RWPE2 (cell line): Measurements from ENCODE around the gene SMC1B.

Experiments
- ATAC-seq: fragments of 200-7000 bp; cut with Tn5 transposase; 3 replicates; pipeline ENCODE4 v1.9.1; 2021; ENCODE audit warnings: low read depth
- DNase-seq: peaks from one replicate; pipeline ENCODE4 v3.0.0-alpha.2; 2020; ENCODE audit warnings: low spot score
- H3K27ac ChIP-seq: fragments of 450-650 bp; 2 replicates; pipeline ENCODE4 v1.5.1; 2017; ENCODE audit warnings: mild to moderate bottlenecking; ENCODE audit not compliant: poor library complexity, severe bottlenecking
- H3K27me3 ChIP-seq: fragments of 250-450 bp; sonication (Bioruptor Pico); 2 replicates; pipeline ENCODE4 v1.5.1; 2021; ENCODE audit warnings: mild to moderate bottlenecking, moderate library complexity; ENCODE audit not compliant: insufficient read depth, poor library complexity, severe bottlenecking
- H3K36me3 ChIP-seq: fragments of 250-450 bp; sonication (Bioruptor Pico); 2 replicates; pipeline ENCODE4 v1.5.1; 2020; ENCODE audit warnings: low read depth, mild to moderate bottlenecking, moderate library complexity
- H3K4me1 ChIP-seq: fragments of 250-450 bp; sonication (Bioruptor Pico); 2 replicates; pipeline ENCODE4 v1.5.1; 2021; ENCODE audit warnings: mild to moderate bottlenecking, moderate library complexity; ENCODE audit not compliant: insufficient read depth, poor library complexity, severe bottlenecking
- H3K4me3 ChIP-seq: fragments of 250-450 bp; sonication (Bioruptor Pico); 2 replicates; pipeline ENCODE4 v1.5.1; 2021; ENCODE audit warnings: mild to moderate bottlenecking, moderate library complexity; ENCODE audit not compliant: severe bottlenecking
- H3K9me3 ChIP-seq: fragments of 250-450 bp; sonication (Bioruptor Pico); 2 replicates; pipeline ENCODE4 v1.5.1; 2021; ENCODE audit warnings: mild to moderate bottlenecking, moderate library complexity; ENCODE audit not compliant: severe bottlenecking
- TF ChIP-seq, protein P1 (sequence below): fragments of 450-650 bp; IDR thresholded peaks from one replicate; pipeline ENCODE4 v1.5.1; 2017; ENCODE audit warnings: mild to moderate bottlenecking, moderate library complexity; ENCODE audit not compliant: poor library complexity, severe bottlenecking

The SMC1B gene

GRCh38 chr22:45435544-45436139 lies 22.2 kb upstream of the SMC1B start:
- DNase-seq (no peak), ATAC-seq (peak; percentile 93)
- Histone ChIP-seq H3K4me3 (no peak overlapping the region), H3K36me3 (no peaks in the 10 kb centered on the region), H3K9me3 (no peaks in the 10 kb centered on the region), H3K27me3 (no peaks in the 10 kb centered on the region), H3K27ac (no peak overlapping the region), H3K4me1 (no peaks in the 10 kb centered on the region)
- TF ChIP-seq, protein P1, sequence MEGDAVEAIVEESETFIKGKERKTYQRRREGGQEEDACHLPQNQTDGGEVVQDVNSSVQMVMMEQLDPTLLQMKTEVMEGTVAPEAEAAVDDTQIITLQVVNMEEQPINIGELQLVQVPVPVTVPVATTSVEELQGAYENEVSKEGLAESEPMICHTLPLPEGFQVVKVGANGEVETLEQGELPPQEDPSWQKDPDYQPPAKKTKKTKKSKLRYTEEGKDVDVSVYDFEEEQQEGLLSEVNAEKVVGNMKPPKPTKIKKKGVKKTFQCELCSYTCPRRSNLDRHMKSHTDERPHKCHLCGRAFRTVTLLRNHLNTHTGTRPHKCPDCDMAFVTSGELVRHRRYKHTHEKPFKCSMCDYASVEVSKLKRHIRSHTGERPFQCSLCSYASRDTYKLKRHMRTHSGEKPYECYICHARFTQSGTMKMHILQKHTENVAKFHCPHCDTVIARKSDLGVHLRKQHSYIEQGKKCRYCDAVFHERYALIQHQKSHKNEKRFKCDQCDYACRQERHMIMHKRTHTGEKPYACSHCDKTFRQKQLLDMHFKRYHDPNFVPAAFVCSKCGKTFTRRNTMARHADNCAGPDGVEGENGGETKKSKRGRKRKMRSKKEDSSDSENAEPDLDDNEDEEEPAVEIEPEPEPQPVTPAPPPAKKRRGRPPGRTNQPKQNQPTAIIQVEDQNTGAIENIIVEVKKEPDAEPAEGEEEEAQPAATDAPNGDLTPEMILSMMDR: peak; percentile 94

- TF ChIP-seq, protein P1: no peak
- ATAC-seq: no peak
These were observed 21.6 kb upstream of the SMC1B start for GRCh38 chr22:45434981-45435380.

DNA sequence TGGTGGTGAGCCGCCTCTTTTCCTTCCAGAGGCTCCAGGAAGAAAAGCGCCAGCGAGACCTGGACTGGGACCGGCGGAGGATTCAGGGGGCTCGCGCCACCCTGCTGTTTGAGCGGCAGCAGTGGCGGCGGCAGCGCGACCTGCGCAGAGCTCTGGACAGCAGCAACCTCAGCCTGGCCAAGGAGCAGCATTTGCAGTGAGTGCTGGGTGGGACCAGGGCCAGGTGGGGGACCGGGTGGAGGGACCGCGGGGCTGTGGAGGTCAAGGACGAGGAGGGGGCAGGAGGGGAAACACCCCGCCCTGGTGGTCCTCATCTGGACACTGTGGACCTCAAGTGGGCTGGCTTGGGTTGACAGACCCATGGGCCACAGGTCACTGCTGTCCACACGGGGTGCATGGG lies 17.5 kb upstream of the SMC1B start:
- no peak for ATAC-seq

More at GRCh38 chr22:45434981-45435380, 21.6 kb upstream of the SMC1B start:
- H3K9me3 ChIP-seq: no peaks in the 10 kb centered on the region
- no peaks in the 10 kb centered on the region for H3K4me1 ChIP-seq
- H3K27ac ChIP-seq: no peak overlapping the region
- DNase-seq: no peak
- H3K27me3 ChIP-seq: no peaks in the 10 kb centered on the region
- H3K36me3 ChIP-seq: no peaks in the 10 kb centered on the region
- no peak overlapping the region for H3K4me3 ChIP-seq

DNA sequence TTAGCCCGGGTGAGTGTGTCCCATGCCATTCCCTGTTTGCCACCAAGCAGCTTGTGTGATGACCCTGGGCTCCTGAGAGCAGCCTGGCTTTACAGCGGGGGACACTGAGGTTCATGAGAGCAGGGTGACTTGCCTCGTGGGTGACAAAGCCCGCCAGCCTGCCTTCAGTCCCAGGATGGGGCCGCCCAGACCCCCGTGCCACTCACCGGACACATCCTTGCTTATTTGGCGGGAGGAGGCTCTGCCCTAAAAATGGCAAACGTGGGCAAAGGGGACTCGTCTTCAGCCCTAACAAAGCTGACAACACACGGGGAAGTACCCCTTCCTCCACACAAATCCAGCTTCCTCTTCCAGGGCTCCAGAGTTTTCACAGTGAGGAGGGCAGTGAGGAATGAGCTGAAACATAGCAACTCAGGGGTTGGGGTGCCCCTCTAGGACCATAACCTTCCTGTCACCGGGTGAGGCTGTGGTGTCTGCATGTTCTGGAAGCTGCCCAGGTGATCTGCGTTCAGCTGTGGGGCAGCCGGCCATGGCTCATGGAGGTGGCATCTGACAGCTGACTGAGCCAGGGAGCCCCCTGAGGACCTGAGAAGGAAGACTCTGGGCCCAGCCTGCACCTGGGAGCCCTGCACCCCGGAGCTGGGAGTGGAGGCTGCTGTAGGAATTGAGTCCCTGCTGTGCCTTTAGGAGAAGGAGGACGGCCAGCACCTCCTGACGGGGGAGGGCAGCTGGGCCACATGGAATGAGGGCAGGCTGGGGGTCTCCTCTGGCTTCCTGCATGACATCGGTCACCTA lies 16.8 kb upstream of the SMC1B start:
- Histone ChIP-seq H3K4me1 (no peaks in the 10 kb centered on the region), H3K27me3 (no peaks in the 10 kb centered on the region), H3K9me3 (no peaks in the 10 kb centered on the region), H3K36me3 (no peaks in the 10 kb centered on the region), H3K4me3 (no peak overlapping the region), H3K27ac (no peak overlapping the region)
- TF ChIP-seq, protein P1: no peak
- DNase-seq (peak; percentile 38), ATAC-seq (no peak)

More for the DNA sequence above, 17.5 kb upstream of the SMC1B start:
- TF ChIP-seq, protein P1: no peak
- DNase-seq: no peak
- no peaks in the 10 kb centered on the region for H3K4me1 ChIP-seq
- H3K27me3 ChIP-seq: no peaks in the 10 kb centered on the region
- no peak overlapping the region for H3K4me3 ChIP-seq
- H3K36me3 ChIP-seq: no peaks in the 10 kb centered on the region
- H3K9me3 ChIP-seq: no peaks in the 10 kb centered on the region
- no peak overlapping the region for H3K27ac ChIP-seq

DNA sequence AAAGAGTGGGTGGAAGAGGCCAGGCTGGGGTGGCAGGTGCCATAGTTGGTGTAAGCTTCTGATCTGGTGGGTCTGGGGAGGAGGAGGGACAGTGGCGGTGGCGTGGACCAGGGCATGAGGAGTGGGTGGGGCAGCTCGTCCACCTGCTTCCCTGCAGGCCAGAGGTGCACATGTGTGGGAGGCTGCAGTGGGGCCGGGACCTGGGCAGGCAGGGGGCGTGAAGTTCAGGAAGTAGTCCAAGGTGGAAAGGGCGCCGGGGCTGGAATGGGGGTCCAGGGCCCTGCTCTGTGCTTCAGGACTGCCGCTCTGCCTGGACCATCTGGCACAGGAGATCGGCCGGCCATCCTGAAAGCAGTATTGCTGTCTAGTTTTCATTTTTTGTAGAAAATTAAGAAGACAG lies 16.0 kb upstream of the SMC1B start:
- ATAC-seq: no peak
- DNase-seq: peak; percentile 47
- H3K4me1 ChIP-seq: no peaks in the 10 kb centered on the region
- TF ChIP-seq, protein P1: no peak
- H3K4me3 ChIP-seq: no peak overlapping the region
- no peaks in the 10 kb centered on the region for H3K9me3 ChIP-seq
- H3K36me3 ChIP-seq: no peaks in the 10 kb centered on the region
- H3K27me3 ChIP-seq: no peaks in the 10 kb centered on the region
- H3K27ac ChIP-seq: no peak overlapping the region
